HG02678 (cell line): Measurements from ENCODE around the gene PVR.
"Not testable (repeated sequence)": the region's sequence is repeated elsewhere in the genome, so short reads cannot be mapped to it uniquely, and the experiment has no call there.

ENCODE experiments used
- ATAC-seq: cut with Tn5 transposase; IDR thresholded peaks from one replicate; pipeline ENCODE4 v1.9.1; 2021; ENCODE audit warnings: mild to moderate bottlenecking, moderate library complexity; ENCODE audit not compliant: unreplicated experiment

Gene PVR

GRCh38 chr19:44694184-44694579 lies 50.5 kb downstream of the PVR start:
- ATAC-seq, result no peak

- no peak for ATAC-seq
These were observed 53.4 kb downstream of the PVR start for GRCh38 chr19:44696939-44697669.

DNA sequence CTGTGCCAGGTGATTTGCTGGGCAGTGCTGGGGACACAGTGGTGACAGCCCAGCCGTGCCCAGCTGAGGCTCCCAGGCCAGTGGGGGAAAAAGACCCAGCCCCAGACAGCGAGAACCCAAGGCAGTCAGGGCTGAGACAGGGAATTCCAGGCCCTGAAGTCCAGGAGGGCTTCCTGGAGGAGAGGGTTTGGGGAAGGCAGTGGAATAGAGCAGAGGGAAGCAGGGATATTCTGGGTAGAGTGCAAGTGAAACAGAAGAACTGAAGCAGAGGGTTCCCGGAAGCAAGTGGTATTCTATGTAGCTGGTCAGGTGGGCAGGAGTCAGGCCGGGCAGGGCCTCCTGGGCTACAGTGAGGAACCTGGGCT lies 53.9 kb downstream of the PVR start:
- no peak for ATAC-seq

DNA sequence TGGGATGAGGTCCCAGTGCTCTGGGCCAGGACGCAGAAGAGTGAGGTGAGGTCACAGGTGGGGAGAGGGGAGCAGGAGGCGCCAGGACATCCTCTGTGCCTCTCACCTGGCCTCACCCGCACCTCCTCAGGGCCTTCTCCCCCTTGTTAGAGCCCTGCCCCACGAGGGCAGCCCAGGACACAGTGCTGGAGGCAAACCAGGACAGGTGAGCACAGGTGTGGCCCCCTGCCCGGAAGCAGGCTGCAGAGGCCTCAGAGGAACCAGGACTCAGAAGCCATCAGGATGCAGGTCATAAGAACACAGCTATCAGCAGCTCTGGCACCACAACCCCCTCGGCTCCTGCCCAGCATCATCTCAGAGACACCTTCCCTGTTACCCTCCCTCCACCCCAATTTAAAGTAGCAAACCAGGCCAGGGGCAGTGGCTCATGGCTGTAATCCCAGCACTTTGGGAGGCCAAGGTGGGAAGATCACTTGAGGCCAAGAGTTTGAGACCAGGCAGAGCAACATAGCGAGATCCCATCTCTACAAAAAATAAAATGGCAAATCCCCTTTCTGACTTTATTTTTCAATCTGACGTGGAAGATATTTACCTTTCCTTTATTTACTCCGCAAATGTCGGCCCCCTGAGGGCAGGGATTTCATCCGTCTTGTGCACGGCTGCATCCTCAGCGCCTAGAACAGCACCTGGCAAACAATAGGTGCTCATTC lies 54.9 kb downstream of the PVR start, which contains the start of gene CEACAM16:
Gene CEACAM16 (plus strand): TSS at position 660 of the 710 bp plus-strand sequence. CDS start 2,306 bp downstream, outside the sequence.
- no peak for ATAC-seq

- ATAC-seq, result no peak
These were observed 56.8 kb downstream of the PVR start for GRCh38 chr19:44700547-44700946.

DNA sequence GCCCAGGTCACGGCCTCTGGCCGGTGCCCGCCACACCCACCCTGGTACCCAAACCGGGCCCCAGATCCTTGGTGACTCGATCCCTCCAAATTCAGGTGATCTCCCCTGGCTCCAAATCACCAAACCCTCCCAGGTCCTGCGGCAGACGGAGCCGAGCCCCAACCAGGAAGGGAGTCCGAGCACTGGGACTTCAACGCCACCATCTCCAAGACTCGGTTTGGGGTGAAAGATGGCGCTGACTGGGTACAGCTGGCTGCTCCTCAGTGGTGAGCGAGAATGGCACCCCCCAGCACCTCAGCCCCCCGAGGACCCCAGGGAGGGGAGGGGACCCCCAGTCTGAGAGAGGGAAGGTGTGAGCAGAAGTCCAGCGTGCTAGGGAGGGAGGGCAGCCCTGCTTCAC lies 57.5 kb downstream of the PVR start:
- ATAC-seq, result no peak

DNA sequence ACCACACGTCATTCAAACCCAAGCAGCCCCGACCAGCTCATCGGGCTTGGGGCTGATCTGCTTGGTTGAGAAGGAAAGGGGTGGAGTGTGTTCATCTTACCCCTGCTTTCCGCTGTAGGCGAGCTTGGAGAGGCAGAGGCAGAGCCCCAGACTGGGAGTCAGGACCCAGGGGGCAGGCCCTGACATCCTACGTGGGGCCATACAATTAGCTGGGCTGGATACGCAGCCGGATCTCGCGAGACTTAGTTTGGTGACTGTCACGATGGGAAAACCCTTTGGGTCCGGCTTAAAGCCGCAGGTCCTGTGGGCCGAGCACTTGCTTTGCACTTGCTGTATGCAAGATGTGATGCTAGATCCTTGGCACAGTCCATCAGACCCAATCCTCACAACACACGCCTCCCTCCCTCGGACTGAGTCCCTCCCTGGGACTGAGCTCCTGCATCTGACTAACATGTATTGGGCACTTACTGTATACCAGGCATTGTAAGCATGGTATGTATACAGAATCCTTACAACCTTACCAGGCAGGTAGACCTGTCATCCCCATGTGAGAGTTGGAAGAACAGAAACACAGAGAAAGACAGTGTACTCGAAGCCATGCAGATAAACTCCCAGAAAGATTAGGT lies 59.0 kb downstream of the PVR start:
- ATAC-seq, result no peak

DNA sequence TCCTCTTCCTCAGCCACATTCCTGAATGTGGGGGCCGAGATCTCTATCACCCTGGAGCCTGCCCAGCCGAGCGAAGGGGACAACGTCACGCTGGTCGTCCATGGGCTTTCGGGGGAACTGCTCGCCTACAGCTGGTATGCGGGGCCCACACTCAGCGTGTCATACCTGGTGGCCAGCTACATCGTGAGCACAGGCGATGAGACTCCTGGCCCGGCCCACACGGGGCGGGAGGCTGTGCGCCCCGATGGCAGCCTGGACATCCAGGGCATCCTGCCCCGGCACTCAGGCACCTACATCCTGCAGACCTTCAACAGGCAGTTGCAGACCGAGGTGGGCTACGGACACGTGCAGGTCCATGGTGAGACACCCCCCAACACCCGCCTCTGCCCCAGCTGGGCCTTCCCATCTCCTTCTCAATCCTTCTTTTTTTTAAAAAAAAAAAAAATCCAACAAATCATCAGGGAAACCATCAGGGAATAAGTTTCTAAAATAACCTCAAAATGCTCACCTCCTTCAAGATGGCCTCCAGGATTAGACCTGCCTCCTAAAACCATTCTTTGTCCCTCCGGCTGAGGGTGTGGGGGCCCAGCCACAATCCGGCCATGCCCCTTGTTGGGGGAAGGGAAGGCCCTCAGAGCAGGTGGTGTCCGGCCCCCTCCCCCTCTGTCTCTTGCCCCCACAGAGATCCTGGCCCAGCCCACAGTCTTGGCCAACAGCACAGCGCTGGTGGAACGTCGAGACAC lies 59.8 kb downstream of the PVR start:
- no peak for ATAC-seq

DNA sequence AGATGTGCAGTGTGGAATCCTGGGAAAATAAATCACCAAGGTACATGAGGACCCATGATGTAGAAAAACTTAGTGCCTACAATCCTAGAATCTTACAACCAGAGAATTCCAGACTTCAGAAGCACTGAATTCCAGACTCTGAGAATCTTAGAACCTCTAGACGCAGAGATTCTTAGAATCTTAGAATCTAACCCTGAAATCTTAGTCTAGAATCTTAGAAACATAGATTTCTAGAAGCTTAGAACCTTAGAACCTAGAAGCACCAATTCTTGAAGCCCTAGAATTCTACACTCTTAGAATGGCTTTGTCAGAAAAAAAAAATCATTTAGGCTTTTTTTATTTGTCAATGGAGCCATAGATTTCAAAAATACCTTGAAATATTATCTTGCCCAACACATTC lies 61.3 kb downstream of the PVR start:
- no peak for ATAC-seq

GRCh38 chr19:44705502-44706010 lies 61.8 kb downstream of the PVR start:
- no peak for ATAC-seq

- no peak for ATAC-seq
These were observed 63.0 kb downstream of the PVR start for GRCh38 chr19:44706506-44707236.

DNA sequence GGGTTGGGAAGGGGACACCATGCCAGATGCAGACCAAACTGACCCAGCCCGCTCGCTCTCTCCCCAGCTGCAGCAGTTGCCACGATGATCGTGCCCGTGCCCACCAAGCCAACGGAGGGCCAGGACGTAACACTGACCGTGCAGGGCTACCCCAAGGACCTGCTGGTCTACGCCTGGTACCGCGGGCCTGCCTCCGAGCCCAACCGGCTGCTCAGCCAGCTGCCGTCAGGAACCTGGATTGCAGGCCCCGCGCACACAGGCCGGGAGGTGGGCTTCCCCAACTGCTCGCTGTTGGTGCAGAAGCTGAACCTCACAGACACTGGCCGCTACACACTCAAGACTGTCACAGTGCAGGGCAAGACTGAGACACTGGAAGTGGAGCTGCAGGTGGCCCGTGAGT lies 64.1 kb downstream of the PVR start:
- ATAC-seq, result no peak

DNA sequence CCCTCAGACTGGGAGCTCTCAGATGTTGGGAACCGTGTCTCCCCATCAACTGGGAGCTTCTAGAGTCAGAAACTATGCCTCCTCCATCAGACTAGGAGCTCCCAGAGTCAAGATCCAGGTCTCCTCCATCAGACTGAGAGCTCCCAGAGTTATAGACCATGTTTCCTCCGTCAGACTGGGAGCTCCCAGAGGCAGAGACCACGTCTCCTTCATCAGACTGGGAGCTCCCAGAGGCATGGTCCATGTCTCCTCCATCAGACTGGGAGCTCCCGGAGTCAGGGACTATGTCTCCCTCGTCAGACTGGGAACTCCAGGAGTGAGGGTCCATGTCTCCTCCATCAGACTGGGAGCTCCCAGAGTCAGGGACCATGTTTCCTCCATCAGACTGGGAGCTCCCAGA lies 65.2 kb downstream of the PVR start:
- no peak for ATAC-seq

GRCh38 chr19:44709434-44710266 lies 65.9 kb downstream of the PVR start:
- ATAC-seq, result not testable (repeated sequence)

DNA sequence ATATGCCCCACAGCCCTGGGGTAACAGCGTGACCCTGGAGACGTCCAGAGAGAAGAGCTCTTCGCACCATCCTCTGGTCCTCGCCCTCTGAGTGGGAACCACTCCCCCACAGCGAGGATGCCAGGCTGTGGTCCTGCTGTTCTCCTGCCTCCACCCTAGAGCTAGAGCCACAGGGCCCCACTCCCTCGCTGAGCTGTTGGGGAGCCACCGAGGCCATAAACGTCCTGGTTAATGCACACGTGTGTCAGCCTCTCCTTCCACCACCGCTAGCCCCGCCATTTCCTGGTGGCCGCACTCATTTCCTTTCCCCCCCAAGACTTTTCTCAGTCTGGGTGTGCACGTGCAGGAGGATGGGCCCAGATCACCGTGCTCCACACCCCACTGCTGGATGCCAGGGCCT lies 66.8 kb downstream of the PVR start:
- no peak for ATAC-seq

DNA sequence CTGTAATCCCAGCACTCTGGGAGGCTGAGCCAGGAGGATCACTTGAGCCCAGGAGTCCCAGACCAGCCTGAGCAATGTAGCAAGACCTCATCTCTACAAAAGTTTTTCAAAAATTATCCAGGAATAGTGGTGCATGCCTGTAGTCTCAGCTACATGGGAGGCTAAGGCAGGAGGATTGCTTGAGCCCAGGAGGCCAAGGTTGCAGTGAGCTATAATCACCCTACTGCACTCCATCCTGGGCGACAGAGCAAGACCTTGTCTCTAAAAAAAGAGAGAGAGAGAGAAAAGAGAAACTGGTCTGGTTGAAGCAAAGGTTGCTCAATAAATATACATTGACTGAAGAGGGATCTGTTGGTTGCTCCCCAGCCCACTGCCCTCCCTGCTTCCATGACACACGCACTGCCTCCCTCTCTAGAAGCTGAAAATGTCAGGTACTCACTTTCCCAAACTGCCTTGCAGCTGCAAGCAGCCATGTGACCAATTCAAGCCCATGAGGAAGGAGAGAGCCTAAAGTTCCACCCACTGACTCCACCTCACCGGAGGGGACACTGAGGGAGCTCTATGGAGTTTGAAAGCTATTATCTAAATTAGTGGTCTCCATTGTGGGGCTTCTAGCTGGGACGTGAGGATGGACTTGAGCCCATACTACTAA lies 69.3 kb downstream of the PVR start:
- ATAC-seq, result no peak
